Left ventricle myocardium superior (tissue), 1 donor: ENCODE data around the gene EOLA1. TPM values are rescaled to one million over a fixed set of nuclear protein-coding genes. Genes with fewer than 3 reads are reported as not detected.
"Not testable (repeated sequence)": the region's sequence is repeated elsewhere in the genome, so short reads cannot be mapped to it uniquely, and the experiment has no call there.

Experiments used
- ATAC-seq: fragments of 200-7000 bp; cut with Tn5 transposase; one replicate; pipeline ENCODE4 v1.9.1; 2020; ENCODE audit warnings: mild to moderate bottlenecking, moderate library complexity
- DNase-seq: peaks from one replicate; pipeline ENCODE4 v3.0.0-alpha.2; 2020
- intact Hi-C: fragments of 100-400 bp; cut with micrococcal nuclease; formaldehyde crosslinking; loops from one replicate; pipeline ENCODE4 v1.11.0; 2022
- total RNA-seq: library from RNA; stranded (reverse); fragmentation: NEBNext Ultra II Directional; extraction: Animal tissue kit (Norgen Biotek cat#: 25700); gene quantifications from one replicate; pipeline ENCODE4 v1.2.1, GENCODE V29; 2021
- donor health status: DM: no; HTN: yes; CAD: no; lungs with severe emphysema.

The EOLA1 gene
- total RNA-seq, 1 donor from 2014 or later, result 29.6 TPM

- intact Hi-C loops, result no loop called here
- no peak for ATAC-seq
- DNase-seq, result no peak
These were observed 29.9 kb downstream of the EOLA1 start for GRCh38 chrX:149570668-149571067.

- DNase-seq (no peak), ATAC-seq (no peak)
- intact Hi-C loops, result no loop called here
These were observed 31.0 kb downstream of the EOLA1 start for GRCh38 chrX:149571770-149572169.

GRCh38 chrX:149572743-149573142 is 31.9 kb downstream of the EOLA1 start:
- intact Hi-C loops, result no loop called here
- DNase-seq (no peak), ATAC-seq (no peak)

- intact Hi-C loops, ATAC-seq: not testable (repeated sequence)
These were observed 32.6 kb downstream of the EOLA1 start for GRCh38 chrX:149573456-149573855.

GRCh38 chrX:149585631-149586030 is 44.8 kb downstream of the EOLA1 start:
- ATAC-seq, DNase-seq, intact Hi-C loops: not testable (repeated sequence)

More at GRCh38 chrX:149573456-149573855, 32.6 kb downstream of the EOLA1 start:
- not testable (repeated sequence) for DNase-seq

GRCh38 chrX:149587359-149587758 is 46.5 kb downstream of the EOLA1 start, which contains the start of gene MAGEA9B:
TSS of gene MAGEA9B (minus strand) at chrX:149587459. CDS start at chrX:149583179, 4,280 bp downstream.
- DNase-seq, intact Hi-C loops, ATAC-seq: not testable (repeated sequence)

- DNase-seq, ATAC-seq, intact Hi-C loops: not testable (repeated sequence)
These were observed 50.2 kb downstream of the EOLA1 start for GRCh38 chrX:149590993-149591392.

GRCh38 chrX:149595214-149595613 is 54.4 kb downstream of the EOLA1 start, which contains the start of gene HSFX2:
TSS of gene HSFX2 (minus strand) at chrX:149595314. CDS start at chrX:149594700, 614 bp downstream.
- DNase-seq, intact Hi-C loops, ATAC-seq: not testable (repeated sequence)

- DNase-seq, ATAC-seq, intact Hi-C loops: not testable (repeated sequence)
These were observed 55.1 kb downstream of the EOLA1 start for GRCh38 chrX:149595943-149596342.

Other genes starting within 250 kb of the EOLA1 start
- 88.7 TPM for gene IDS, start 35.7 kb upstream of the EOLA1 start, total RNA-seq
- not detected for gene HSFX3, start 8.9 kb downstream of the EOLA1 start, total RNA-seq
- not detected for gene MAGEA9B, start 46.4 kb downstream of the EOLA1 start, total RNA-seq
- not detected for gene HSFX2, start 54.3 kb downstream of the EOLA1 start, total RNA-seq
- gene TMEM185A, start 90.8 kb downstream of the EOLA1 start, total RNA-seq, result 35.2 TPM
- not detected for gene MAGEA11, start 171.0 kb downstream of the EOLA1 start, total RNA-seq
- 2.7 TPM for gene HSFX1, start 233.1 kb downstream of the EOLA1 start, total RNA-seq
- gene MAGEA9, start 240.9 kb downstream of the EOLA1 start, total RNA-seq, result not detected